Right renal pelvis (tissue), 4 donors: ENCODE results near the gene MCF2L. TPM values are rescaled to one million over a fixed set of nuclear protein-coding genes. Genes with fewer than 3 reads are reported as not detected.
"Not testable (repeated sequence)": the region's sequence is repeated elsewhere in the genome, so short reads cannot be mapped to it uniquely, and the experiment has no call there.

Source experiments
- DNase-seq, 4 donors: peaks; one replicate each; pipeline ENCODE4 v3.0.0-alpha.2; 2013; ENCODE audit warnings: low read depth in 4 of 4, low spot score in 3 of 4, missing footprints in 1 of 4
- polyA plus RNA-seq, 4 donors: library from polyadenylated mRNA; unstranded; fragments of 120-200 nt; gene quantifications; one replicate each; pipeline ENCODE4 v1.2.1, GENCODE V29; 2013; ENCODE audit not compliant: insufficient read length in 4 of 4

Gene MCF2L
- polyA plus RNA-seq, 4 donors, result 29.4 to 36.8 (median 32.9) TPM

- no peak for DNase-seq
These were observed 109.2 kb downstream of the MCF2L start for GRCh38 chr13:113077953-113078901.

GRCh38 chr13:113078902-113079780 lies 110.1 kb downstream of the MCF2L start:
- DNase-seq, result no peak

DNA sequence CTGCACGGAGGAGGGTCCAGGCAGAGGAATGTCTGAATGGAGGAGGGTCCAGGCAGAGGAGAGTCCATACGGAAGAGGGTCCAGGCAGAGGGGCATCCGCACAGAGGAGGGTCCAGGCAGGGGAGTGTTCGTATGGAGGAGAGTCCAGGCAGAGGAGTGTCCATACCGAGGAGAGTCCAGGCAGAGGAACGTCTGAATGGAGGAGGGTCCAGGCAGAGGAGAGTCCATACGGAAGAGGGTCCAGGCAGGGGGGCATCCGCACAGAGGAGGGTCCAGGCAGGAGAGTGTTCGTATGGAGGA lies 110.7 kb downstream of the MCF2L start:
- DNase-seq, result not testable (repeated sequence)

DNA sequence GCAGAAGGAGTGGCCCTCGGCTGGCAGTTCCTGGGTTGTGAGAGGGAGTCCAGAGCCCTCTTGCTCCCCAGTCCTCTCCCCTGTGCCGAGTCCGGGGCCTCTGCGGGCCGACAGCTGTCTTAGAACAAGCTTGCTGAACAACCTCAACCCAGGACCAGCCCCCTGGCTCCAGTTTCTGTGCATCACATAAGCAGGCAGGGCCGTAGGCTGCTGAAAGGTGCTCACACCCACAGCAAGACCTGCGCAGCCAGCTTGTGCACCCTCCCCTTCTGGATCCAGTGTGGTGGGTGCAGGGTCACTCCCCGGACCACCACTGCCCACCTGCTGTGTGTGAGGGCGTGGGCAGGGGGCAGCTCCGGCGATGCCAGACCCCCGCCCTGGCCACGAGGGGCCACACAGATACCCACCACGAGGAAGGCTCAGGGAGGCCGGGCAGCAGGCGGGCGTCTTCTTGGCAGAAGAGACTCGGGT lies 111.4 kb downstream of the MCF2L start:
- no peak for DNase-seq

- DNase-seq, result no peak
These were observed 112.0 kb downstream of the MCF2L start for GRCh38 chr13:113080901-113081521.

- no peak for DNase-seq
These were observed 113.4 kb downstream of the MCF2L start for GRCh38 chr13:113082198-113083021.

GRCh38 chr13:113083022-113083373 lies 114.0 kb downstream of the MCF2L start:
- no peak for DNase-seq

- DNase-seq, result no peak
These were observed 114.5 kb downstream of the MCF2L start for GRCh38 chr13:113083402-113084061.

- DNase-seq, result no peak
These were observed 115.3 kb downstream of the MCF2L start for GRCh38 chr13:113084094-113084942.

DNA sequence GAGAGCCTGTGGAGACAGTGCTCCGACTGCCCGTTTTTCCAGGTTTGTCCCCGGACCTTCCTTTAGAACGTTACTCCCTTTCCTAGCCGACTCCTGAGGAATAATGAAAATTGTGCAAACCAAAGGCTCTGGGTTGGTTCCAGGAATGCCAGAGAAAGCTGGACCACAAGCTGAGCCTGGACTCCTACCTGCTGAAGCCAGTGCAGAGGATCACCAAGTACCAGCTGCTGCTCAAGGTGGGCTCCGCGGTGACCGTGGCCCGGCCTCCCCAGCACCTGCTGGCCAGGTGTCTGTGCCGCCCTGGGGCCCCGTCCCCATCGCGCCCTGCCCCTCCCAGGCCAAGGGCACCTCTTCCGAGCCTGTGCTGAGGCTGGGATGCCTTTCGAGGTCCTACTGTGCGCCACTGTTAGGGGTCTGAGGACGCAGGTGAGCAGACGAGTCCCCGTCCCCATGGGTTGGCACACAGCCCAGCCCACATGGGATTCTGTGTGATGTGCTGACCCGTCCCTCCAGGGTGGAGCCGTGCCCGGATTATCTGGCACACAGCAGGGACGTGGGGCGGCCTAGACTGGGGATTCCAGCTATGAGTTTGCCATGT lies 116.0 kb downstream of the MCF2L start:
- DNase-seq, result no peak

- DNase-seq, result no peak
These were observed 117.2 kb downstream of the MCF2L start for GRCh38 chr13:113086031-113086750.

DNA sequence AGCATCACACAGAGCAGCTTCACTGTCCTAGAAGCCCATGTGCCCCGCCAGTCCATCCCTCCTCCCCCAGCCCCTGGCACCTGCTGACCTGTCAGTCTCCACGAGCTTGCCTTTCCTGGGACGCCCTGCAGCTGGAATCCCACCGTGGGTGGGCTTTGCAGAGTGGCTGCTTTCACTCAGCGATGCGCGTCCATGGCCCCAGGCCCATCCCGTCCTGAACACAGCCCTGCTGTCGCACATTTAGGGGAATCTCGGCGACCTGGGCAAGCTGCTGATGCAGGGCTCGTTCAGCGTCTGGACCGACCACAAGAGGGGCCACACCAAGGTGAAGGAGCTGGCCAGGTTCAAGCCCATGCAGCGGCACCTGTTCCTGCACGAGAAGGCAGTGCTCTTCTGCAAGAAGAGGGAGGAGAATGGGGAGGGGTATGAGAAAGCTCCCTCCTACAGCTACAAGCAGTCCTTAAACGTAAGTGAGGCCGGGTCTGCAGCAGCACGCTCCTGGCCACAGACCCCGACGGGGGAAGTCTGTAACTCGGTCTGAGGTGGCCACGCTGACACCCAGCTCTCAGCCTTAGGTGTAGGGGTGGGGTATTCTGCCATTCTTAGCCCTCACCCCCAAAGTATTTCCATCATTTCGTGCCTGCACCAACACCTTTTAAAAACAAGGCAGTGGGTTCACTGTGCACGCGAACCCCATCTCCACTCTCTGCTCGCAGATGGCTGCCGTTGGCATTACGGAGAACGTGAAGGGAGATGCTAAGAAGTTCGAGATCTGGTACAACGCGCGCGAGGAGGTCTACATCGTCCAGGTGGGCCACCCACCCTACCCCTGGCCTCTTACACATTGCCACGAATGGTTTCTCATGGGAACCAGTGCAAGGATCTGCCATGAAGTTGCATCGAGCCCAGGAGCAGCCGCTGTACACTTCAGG lies 118.2 kb downstream of the MCF2L start:
- no peak for DNase-seq

GRCh38 chr13:113087923-113088690 lies 119.1 kb downstream of the MCF2L start:
- DNase-seq, result no peak

- DNase-seq, result no peak
These were observed 119.6 kb downstream of the MCF2L start for GRCh38 chr13:113088691-113089020.

DNA sequence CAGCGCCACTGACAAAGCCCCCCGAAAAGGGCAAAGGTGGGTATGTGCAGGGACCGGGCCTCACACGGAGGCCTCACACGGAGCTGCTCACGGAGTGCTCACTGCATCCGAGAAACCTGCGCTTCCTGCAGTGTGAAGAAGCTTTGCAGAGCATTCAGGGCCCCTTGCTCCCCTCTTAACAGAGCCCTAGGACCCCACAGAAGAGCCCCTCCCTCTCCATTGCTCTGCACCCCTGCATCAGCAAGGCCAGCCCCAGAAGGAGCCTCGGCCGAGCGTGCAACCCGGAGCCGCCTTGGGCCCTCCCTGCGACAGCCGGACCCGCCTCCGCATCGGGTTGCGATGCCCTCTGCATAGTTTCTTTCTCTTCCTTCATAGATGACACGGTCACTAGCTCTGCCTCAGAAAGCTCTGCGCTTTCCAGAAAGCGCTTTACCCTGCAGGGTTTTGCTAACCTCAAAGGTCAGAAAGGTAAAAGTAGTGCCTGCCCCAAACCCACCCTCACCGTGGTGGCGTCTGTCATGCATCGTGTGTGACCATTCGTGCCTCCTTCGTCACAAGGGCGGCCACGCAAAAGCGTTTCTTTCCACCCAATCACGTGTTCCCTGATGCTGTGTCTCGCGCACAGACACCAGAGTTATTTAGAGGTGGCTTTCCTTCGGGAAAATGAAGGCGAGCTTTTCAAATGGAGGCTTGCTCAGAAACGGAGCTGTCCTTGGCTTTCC lies 120.8 kb downstream of the MCF2L start:
- DNase-seq, result no peak
